Naive B cell (primary cell): ENCODE data around the gene ACOT13. TPM values are rescaled to one million over a fixed set of nuclear protein-coding genes. Genes with fewer than 3 reads are reported as not detected.
"Not testable (repeated sequence)": the region's sequence is repeated elsewhere in the genome, so short reads cannot be mapped to it uniquely, and the experiment has no call there.

Experiments used
- ATAC-seq, 2 donors: fragments of 150-1000 bp; cut with Tn5 transposase; 2 replicates each; pipeline ENCODE4 v1.10.0; 2021; ENCODE audit warnings: low read depth in 2 of 2, mild to moderate bottlenecking in 2 of 2, moderate library complexity in 2 of 2
- DNase-seq: peaks from one replicate; pipeline ENCODE4 v3.0.0; 2022
- H3K27ac Mint-ChIP-seq, 6 donors: one replicate each; pipeline ENCODE4 v1.8.0; 2020 to 2022; ENCODE audit warnings: mild to moderate bottlenecking in 6 of 6, mixed read lengths in 6 of 6, moderate library complexity in 5 of 6, inconsistent platforms in 2 of 6
- H3K27me3 Mint-ChIP-seq, 3 donors: one replicate each; pipeline ENCODE4 v1.8.0; 2021 to 2022; ENCODE audit warnings: mixed read lengths in 3 of 3, mild to moderate bottlenecking in 1 of 3
- H3K36me3 Mint-ChIP-seq, 2 donors: one replicate each; pipeline ENCODE4 v1.8.0; 2020 to 2022; ENCODE audit warnings: mixed read lengths in 2 of 2, inconsistent platforms in 1 of 2, mild to moderate bottlenecking in 1 of 2
- H3K4me1 Mint-ChIP-seq, 3 donors: one replicate each; pipeline ENCODE4 v1.8.0; 2020 to 2022; ENCODE audit warnings: mixed read lengths in 3 of 3, inconsistent platforms in 1 of 3, mild to moderate bottlenecking in 1 of 3, moderate library complexity in 1 of 3
- H3K4me3 Mint-ChIP-seq, 8 donors: one replicate each; pipeline ENCODE4 v1.8.0; 2020 to 2022; ENCODE audit warnings: mild to moderate bottlenecking in 8 of 8, mixed read lengths in 8 of 8, moderate library complexity in 8 of 8, inconsistent platforms in 2 of 8
- H3K9me3 Mint-ChIP-seq, 7 donors: one replicate each; pipeline ENCODE4 v1.8.0; 2020 to 2022; ENCODE audit warnings: mixed read lengths in 7 of 7, mild to moderate bottlenecking in 5 of 7, inconsistent platforms in 2 of 7, moderate library complexity in 1 of 7
- polyA plus RNA-seq, 6 donors: library from polyadenylated mRNA; unstranded; fragments of 300-500 nt; fragmentation: Illumina TruSeq; gene quantifications; one replicate each; pipeline ENCODE4 v1.2.3, GENCODE V29; 2021; ENCODE audit warnings: low read depth in 6 of 6

The ACOT13 gene
- polyA plus RNA-seq, 6 donors from 2014 or later: 4.0 to 10.8 (median 9.1) TPM

GRCh38 chr6:24730653-24731052, 63.8 kb downstream of the ACOT13 start:
- Mint-ChIP-seq H3K9me3 (peaks cover 6 to 29% (median 17%) of the 10 kb centered on the region in 7 donors), H3K27ac (peak overlapping the region in 1 of 6 donors; percentile 7), H3K4me1 (peaks cover 4 to 13% (median 7%) of the 10 kb centered on the region in 3 donors)
- DNase-seq, H3K36me3 Mint-ChIP-seq, ATAC-seq, H3K27me3 Mint-ChIP-seq, H3K4me3 Mint-ChIP-seq: not testable (repeated sequence)

GRCh38 chr6:24731456-24732134, 64.7 kb downstream of the ACOT13 start:
- Mint-ChIP-seq H3K4me1 (peaks cover 4 to 13% (median 7%) of the 10 kb centered on the region in 3 donors), H3K9me3 (peaks cover 6 to 29% (median 17%) of the 10 kb centered on the region in 7 donors), H3K27ac (peak overlapping the region in 1 of 6 donors; percentile 12)
- not testable (repeated sequence) for H3K27me3 Mint-ChIP-seq, DNase-seq, H3K36me3 Mint-ChIP-seq, ATAC-seq, H3K4me3 Mint-ChIP-seq

GRCh38 chr6:24734166-24734565, 67.3 kb downstream of the ACOT13 start:
- DNase-seq (no peak), ATAC-seq (no peak)
- Mint-ChIP-seq H3K36me3 (peaks cover 5 to 9% of the 10 kb centered on the region in 2 donors), H3K4me1 (peaks cover 0 to 4% (median 4%) of the 10 kb centered on the region in 3 donors), H3K27ac (no peak overlapping the region), H3K9me3 (peaks cover 6 to 29% (median 17%) of the 10 kb centered on the region in 7 donors), H3K4me3 (no peak overlapping the region), H3K27me3 (peaks cover 0 to 8% (median 0%) of the 10 kb centered on the region in 3 donors)

- H3K27me3 Mint-ChIP-seq, H3K36me3 Mint-ChIP-seq, DNase-seq, H3K4me1 Mint-ChIP-seq, ATAC-seq: not testable (repeated sequence)
- H3K9me3 Mint-ChIP-seq: peaks cover 6 to 25% (median 17%) of the 10 kb centered on the region in 7 donors
- peak overlapping the region in 1 of 6 donors; percentile 77 for H3K27ac Mint-ChIP-seq
- peak overlapping the region in 1 of 8 donors; percentile 48 for H3K4me3 Mint-ChIP-seq
These were observed 67.8 kb downstream of the ACOT13 start for GRCh38 chr6:24734710-24735109.

- Mint-ChIP-seq H3K27me3 (peaks cover 0 to 8% (median 0%) of the 10 kb centered on the region in 3 donors), H3K27ac (no peak overlapping the region), H3K4me1 (peaks cover 18 to 19% (median 18%) of the 10 kb centered on the region in 3 donors), H3K9me3 (peaks cover 0 to 6% (median 0%) of the 10 kb centered on the region in 7 donors), H3K36me3 (no peaks in the 10 kb centered on the region), H3K4me3 (no peak overlapping the region)
- ATAC-seq: no peak
- no peak for DNase-seq
These were observed 71.9 kb downstream of the ACOT13 start for GRCh38 chr6:24738741-24739140.

- no peaks in the 10 kb centered on the region for H3K27me3 Mint-ChIP-seq
- ATAC-seq (no peak), DNase-seq (no peak)
- peaks cover 34 to 37% (median 34%) of the 10 kb centered on the region in 3 donors for H3K4me1 Mint-ChIP-seq
- peaks cover 0 to 6% (median 0%) of the 10 kb centered on the region in 7 donors for H3K9me3 Mint-ChIP-seq
- no peaks in the 10 kb centered on the region for H3K36me3 Mint-ChIP-seq
- peak overlapping the region in 1 of 8 donors; percentile 12 for H3K4me3 Mint-ChIP-seq
- H3K27ac Mint-ChIP-seq: no peak overlapping the region
These were observed 74.0 kb downstream of the ACOT13 start for GRCh38 chr6:24740861-24741260.

- Mint-ChIP-seq H3K36me3 (no peaks in the 10 kb centered on the region), H3K27me3 (no peaks in the 10 kb centered on the region), H3K4me1 (peaks cover 34 to 37% (median 35%) of the 10 kb centered on the region in 3 donors), H3K4me3 (peak overlapping the region in 3 of 8 donors; percentile 4 to 77 (median 76)), H3K27ac (peak overlapping the region in 3 of 6 donors; percentile 0 to 70 (median 57)), H3K9me3 (peaks cover 0 to 6% (median 0%) of the 10 kb centered on the region in 7 donors)
- ATAC-seq (no peak), DNase-seq (no peak)
These were observed 75.4 kb downstream of the ACOT13 start for GRCh38 chr6:24742216-24742738.

- H3K4me3 Mint-ChIP-seq: peak overlapping the region in 6 of 8 donors; percentile 35 to 75 (median 40)
- peaks cover 0 to 6% (median 0%) of the 10 kb centered on the region in 7 donors for H3K9me3 Mint-ChIP-seq
- peak; percentile 51 to 52 for ATAC-seq
- no peaks in the 10 kb centered on the region for H3K27me3 Mint-ChIP-seq
- H3K36me3 Mint-ChIP-seq: no peaks in the 10 kb centered on the region
- no peak for DNase-seq
- peaks cover 34 to 37% (median 36%) of the 10 kb centered on the region in 3 donors for H3K4me1 Mint-ChIP-seq
- peak overlapping the region in 5 of 6 donors; percentile 43 to 91 (median 82) for H3K27ac Mint-ChIP-seq
These were observed 76.5 kb downstream of the ACOT13 start for GRCh38 chr6:24743265-24743943.

GRCh38 chr6:24743944-24744335, 77.1 kb downstream of the ACOT13 start:
- Mint-ChIP-seq H3K9me3 (peaks cover 0 to 6% (median 0%) of the 10 kb centered on the region in 7 donors), H3K4me3 (peak overlapping the region in 6 of 8 donors; percentile 11 to 75 (median 38)), H3K27ac (peak overlapping the region; percentile 16 to 91 (median 84)), H3K36me3 (no peaks in the 10 kb centered on the region), H3K27me3 (no peaks in the 10 kb centered on the region), H3K4me1 (peaks cover 37 to 39% (median 38%) of the 10 kb centered on the region in 3 donors)
- DNase-seq (peak; percentile 27), ATAC-seq (peak; percentile 89)

GRCh38 chr6:24744911-24745310, 78.0 kb downstream of the ACOT13 start:
- Mint-ChIP-seq H3K36me3 (no peaks in the 10 kb centered on the region), H3K4me1 (peaks cover 43 to 48% (median 44%) of the 10 kb centered on the region in 3 donors), H3K27ac (peak overlapping the region in 1 of 6 donors; percentile 23), H3K4me3 (peak overlapping the region in 2 of 8 donors; percentile 6 to 18), H3K9me3 (peaks cover 0 to 6% (median 0%) of the 10 kb centered on the region in 7 donors), H3K27me3 (no peaks in the 10 kb centered on the region)
- DNase-seq: no peak
- ATAC-seq: no peak

GRCh38 chr6:24749297-24749696, 82.4 kb downstream of the ACOT13 start:
- Mint-ChIP-seq H3K36me3 (no peaks in the 10 kb centered on the region), H3K4me3 (peak overlapping the region in 3 of 8 donors; percentile 25 to 72 (median 37)), H3K27me3 (no peaks in the 10 kb centered on the region), H3K4me1 (peaks cover 19 to 25% (median 20%) of the 10 kb centered on the region in 3 donors), H3K9me3 (peaks cover 0 to 2% (median 0%) of the 10 kb centered on the region in 7 donors), H3K27ac (peak overlapping the region; percentile 6 to 93 (median 72))
- ATAC-seq (no peak), DNase-seq (no peak)

GRCh38 chr6:24750878-24751277, 84.0 kb downstream of the ACOT13 start:
- Mint-ChIP-seq H3K4me1 (peaks cover 7 to 14% (median 9%) of the 10 kb centered on the region in 3 donors), H3K27ac (peak overlapping the region in 1 of 6 donors; percentile 2)
- ATAC-seq, DNase-seq, H3K27me3 Mint-ChIP-seq, H3K36me3 Mint-ChIP-seq, H3K9me3 Mint-ChIP-seq, H3K4me3 Mint-ChIP-seq: not testable (repeated sequence)

GRCh38 chr6:24752503-24752902, 85.6 kb downstream of the ACOT13 start:
- DNase-seq: no peak
- Mint-ChIP-seq H3K36me3 (no peaks in the 10 kb centered on the region), H3K9me3 (peaks cover 0 to 2% (median 0%) of the 10 kb centered on the region in 7 donors)

More at GRCh38 chr6:24752503-24752902, 85.6 kb downstream of the ACOT13 start:
- H3K27me3 Mint-ChIP-seq: no peaks in the 10 kb centered on the region
- H3K27ac Mint-ChIP-seq: no peak overlapping the region
- no peak overlapping the region for H3K4me3 Mint-ChIP-seq
- H3K4me1 Mint-ChIP-seq: peaks cover 7 to 12% (median 9%) of the 10 kb centered on the region in 3 donors
- no peak for ATAC-seq
